Activated B cell treated with CpG ODN at 0.5 μM for 24 hours (primary cell): Measurements from ENCODE around the gene MUC4. TPM values are rescaled to one million over a fixed set of nuclear protein-coding genes. Genes with fewer than 3 reads are reported as not detected.

Experiments
- ATAC-seq: fragments of 200-7000 bp; cut with Tn5 transposase; one replicate; pipeline ENCODE4 v1.10.0; 2021; ENCODE audit warnings: low read depth, mild to moderate bottlenecking, moderate library complexity
- CTCF ChIA-PET: fragments of 350-600 bp; sonication (Branson Sonifier 250); formaldehyde crosslinking; loops from one replicate; lab custom pipeline; 2021; ENCODE audit warnings: antibody characterized with exemption; lab: Charles Lee
- POLR2A ChIA-PET: fragments of 350-600 bp; sonication (Branson Sonifier 250); formaldehyde crosslinking; loops from one replicate; lab custom pipeline; 2021; ENCODE audit warnings: antibody characterized with exemption; lab: Charles Lee
- DNase-seq: peaks from one replicate; pipeline ENCODE4 v3.0.0; 2022
- H3K27ac Mint-ChIP-seq: one replicate; pipeline ENCODE4 v1.8.0; 2020; ENCODE audit warnings: mixed read lengths
- H3K27me3 Mint-ChIP-seq: one replicate; pipeline ENCODE4 v1.8.0; 2021; ENCODE audit warnings: mixed read lengths
- H3K36me3 Mint-ChIP-seq: one replicate; pipeline ENCODE4 v1.8.0; 2021; ENCODE audit warnings: low read depth, mixed read lengths
- H3K4me1 Mint-ChIP-seq: one replicate; pipeline ENCODE4 v1.8.0; 2021; ENCODE audit warnings: mixed read lengths
- H3K4me3 Mint-ChIP-seq: one replicate; pipeline ENCODE4 v1.8.0; 2020; ENCODE audit warnings: mild to moderate bottlenecking, mixed read lengths
- H3K9me3 Mint-ChIP-seq: one replicate; pipeline ENCODE4 v1.8.0; 2020; ENCODE audit warnings: mixed read lengths
- CTCF ChIP-seq: fragments of 200-600 bp; IDR thresholded peaks from one replicate; pipeline ENCODE4 v1.8.0; 2022; ENCODE audit warnings: antibody characterized with exemption, mild to moderate bottlenecking
- intact Hi-C: fragments of 100-400 bp; cut with micrococcal nuclease; formaldehyde crosslinking; loops from one replicate; pipeline ENCODE4 v1.15.1; 2024
- total RNA-seq: library from RNA; stranded (reverse); gene quantifications from 2 replicates; pipeline ENCODE4 v1.2.3, GENCODE V29; 2022

Gene MUC4
- total RNA-seq, 1 donor from 2014 or later = 0.09 TPM

GRCh38 chr3:195768831-195769303, 42.9 kb downstream of the MUC4 start:
- no peaks in the 10 kb centered on the region for H3K4me1 Mint-ChIP-seq
- intact Hi-C loops = no loop called here

DNA sequence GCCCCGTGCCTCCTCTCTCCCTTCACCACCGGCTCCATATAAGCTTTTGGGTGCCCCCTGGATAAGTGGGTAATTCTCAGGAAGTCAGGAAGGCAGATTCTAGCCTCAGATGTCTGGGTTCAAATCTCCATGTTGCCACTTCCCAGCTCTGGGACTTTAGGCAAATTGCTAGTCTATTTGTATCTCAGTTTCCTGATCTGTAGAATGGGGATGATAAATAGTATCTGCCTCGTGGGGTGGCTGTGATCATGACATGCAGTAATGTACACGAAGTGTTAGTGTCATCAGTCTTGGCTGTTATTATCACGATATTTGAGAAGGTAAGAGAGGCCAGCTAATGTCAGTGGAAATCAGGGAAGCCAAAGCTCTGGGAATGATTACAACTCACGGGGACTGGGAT, 43.3 kb downstream of the MUC4 start:
- TF ChIP-seq CTCF = no peak
- Mint-ChIP-seq H3K4me1 (no peaks in the 10 kb centered on the region), H3K4me3 (no peak overlapping the region), H3K27ac (no peak overlapping the region), H3K9me3 (no peaks in the 10 kb centered on the region), H3K27me3 (peaks cover 11% of the 10 kb centered on the region), H3K36me3 (no peaks in the 10 kb centered on the region)
- ATAC-seq = no peak
- intact Hi-C loops = no loop called here
- POLR2A ChIA-PET = interaction anchor here (0.5 kb wide), 1 partner anchor 61 kb away, joined by 5 read pairs; no protein-coding TSS in a partner anchor
- DNase-seq = no peak
- CTCF ChIA-PET = no interaction called here

More at GRCh38 chr3:195768831-195769303, 42.9 kb downstream of the MUC4 start:
- no peaks in the 10 kb centered on the region for H3K9me3 Mint-ChIP-seq
- H3K4me3 Mint-ChIP-seq = no peak overlapping the region
- DNase-seq = no peak
- no peak for TF ChIP-seq CTCF
- no peaks in the 10 kb centered on the region for H3K36me3 Mint-ChIP-seq
- ChIA-PET POLR2A (no interaction called here), CTCF (no interaction called here)
- H3K27me3 Mint-ChIP-seq = peaks cover 7% of the 10 kb centered on the region
- ATAC-seq = no peak
- no peak overlapping the region for H3K27ac Mint-ChIP-seq

- ATAC-seq (no peak), DNase-seq (no peak)
- no peak for TF ChIP-seq CTCF
- Mint-ChIP-seq H3K27ac (no peak overlapping the region), H3K9me3 (no peaks in the 10 kb centered on the region), H3K4me1 (no peaks in the 10 kb centered on the region), H3K36me3 (no peaks in the 10 kb centered on the region), H3K4me3 (no peak overlapping the region), H3K27me3 (peaks cover 13% of the 10 kb centered on the region)
- intact Hi-C loops = no loop called here
- ChIA-PET CTCF (no interaction called here), POLR2A (no interaction called here)
Observed at GRCh38 chr3:195767792-195768191, 43.9 kb downstream of the MUC4 start.

DNA sequence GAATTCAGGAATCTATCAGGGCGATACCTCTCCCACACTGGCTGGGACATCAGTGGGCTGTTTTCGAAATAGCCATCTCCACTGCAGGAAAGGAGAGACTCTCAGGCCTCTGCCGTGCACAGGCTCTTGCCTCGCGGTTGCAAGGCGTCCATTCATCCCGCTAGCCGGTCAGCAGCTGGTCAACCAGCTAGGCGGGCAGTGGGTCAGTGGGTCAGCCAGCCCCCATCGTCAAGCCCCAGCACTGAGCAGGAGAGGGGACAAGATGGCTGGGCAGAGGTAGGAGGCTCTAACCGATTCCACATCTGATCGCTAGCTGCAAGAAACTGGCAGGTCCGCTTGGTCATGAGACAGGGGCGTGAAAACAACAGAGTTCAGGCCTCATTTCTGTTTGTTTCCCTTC, 45.1 kb downstream of the MUC4 start:
- no peak for DNase-seq
- no peak for TF ChIP-seq CTCF
- Mint-ChIP-seq H3K9me3 (no peaks in the 10 kb centered on the region), H3K36me3 (no peaks in the 10 kb centered on the region), H3K27ac (no peak overlapping the region), H3K4me3 (no peak overlapping the region), H3K27me3 (peaks cover 13% of the 10 kb centered on the region), H3K4me1 (no peaks in the 10 kb centered on the region)
- POLR2A ChIA-PET = no interaction called here
- intact Hi-C loops = no loop called here
- no peak for ATAC-seq
- CTCF ChIA-PET = no interaction called here

DNA sequence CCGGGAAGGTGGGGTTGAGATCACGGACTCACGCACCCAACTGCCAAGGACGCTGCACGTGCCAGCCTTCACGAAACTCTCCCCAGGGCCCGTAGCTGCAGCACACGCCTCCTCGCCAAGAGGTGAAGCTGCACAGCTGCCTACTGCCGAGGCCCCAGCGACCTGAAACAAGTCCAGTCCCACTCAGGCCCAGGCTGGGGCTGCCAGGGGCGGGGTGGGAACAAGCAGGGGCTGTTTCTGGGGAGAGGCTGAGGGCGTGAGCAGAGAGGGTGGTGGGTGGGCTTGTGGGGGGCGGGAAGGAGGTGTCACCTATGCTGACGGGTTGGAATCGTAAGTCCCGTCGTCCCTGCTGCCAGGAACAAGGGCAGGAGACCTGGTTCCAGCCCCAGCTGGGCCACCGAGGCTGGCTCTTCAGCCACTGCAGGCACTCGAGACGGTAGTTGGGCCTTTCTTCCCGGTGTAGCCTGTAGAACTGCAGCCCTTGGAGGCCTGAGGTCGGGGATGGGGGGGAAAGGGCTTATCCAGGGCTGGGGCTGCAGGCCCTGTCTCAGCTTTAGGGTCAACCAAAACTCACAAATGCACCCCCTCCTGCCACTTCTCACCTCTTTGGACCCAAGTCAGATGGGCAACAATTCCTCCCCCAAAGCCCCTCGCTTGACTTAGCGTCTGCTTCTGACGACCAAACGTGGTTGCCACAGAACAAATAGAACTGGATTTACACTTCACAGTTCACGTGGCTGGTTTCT, 46.6 kb downstream of the MUC4 start:
- Mint-ChIP-seq H3K4me1 (no peaks in the 10 kb centered on the region), H3K9me3 (no peaks in the 10 kb centered on the region), H3K27me3 (peaks cover 21% of the 10 kb centered on the region), H3K4me3 (no peak overlapping the region), H3K36me3 (no peaks in the 10 kb centered on the region), H3K27ac (no peak overlapping the region)
- intact Hi-C loops = no loop called here
- POLR2A ChIA-PET = no interaction called here
- CTCF ChIA-PET = no interaction called here
- no peak for TF ChIP-seq CTCF
- no peak for ATAC-seq
- no peak for DNase-seq
